NCI-H2081 treated with DMSO at 0.1 percent for 48 hours (cell line): ENCODE results near the gene CBY3.
"Not testable (repeated sequence)": the region's sequence is repeated elsewhere in the genome, so short reads cannot be mapped to it uniquely, and the experiment has no call there.

ENCODE experiments used
- DNase-seq: peaks from one replicate; lab custom pipeline; 2025; lab: John Stamatoyannopoulos, UW

Gene CBY3

DNA sequence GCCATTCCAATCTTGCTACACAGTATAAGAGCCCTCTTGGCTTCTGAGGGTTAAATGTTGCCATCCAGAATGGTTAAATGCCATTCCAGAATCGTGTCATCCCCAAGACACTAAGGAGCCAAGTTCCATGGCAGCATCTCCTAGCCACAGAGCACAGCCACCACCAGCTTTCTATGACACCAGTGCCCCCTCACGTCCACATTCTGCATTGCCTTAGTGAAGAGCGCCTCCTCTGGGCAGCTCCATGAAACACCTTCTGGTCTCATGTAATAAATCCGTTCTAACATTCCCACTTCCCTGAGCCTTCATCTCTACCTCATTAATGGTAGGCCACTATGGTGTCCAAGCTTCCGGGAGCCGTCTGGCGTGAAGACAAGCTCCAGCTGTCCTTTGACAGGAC is 12.4 kb downstream of the CBY3 start:
- DNase-seq: no peak

DNA sequence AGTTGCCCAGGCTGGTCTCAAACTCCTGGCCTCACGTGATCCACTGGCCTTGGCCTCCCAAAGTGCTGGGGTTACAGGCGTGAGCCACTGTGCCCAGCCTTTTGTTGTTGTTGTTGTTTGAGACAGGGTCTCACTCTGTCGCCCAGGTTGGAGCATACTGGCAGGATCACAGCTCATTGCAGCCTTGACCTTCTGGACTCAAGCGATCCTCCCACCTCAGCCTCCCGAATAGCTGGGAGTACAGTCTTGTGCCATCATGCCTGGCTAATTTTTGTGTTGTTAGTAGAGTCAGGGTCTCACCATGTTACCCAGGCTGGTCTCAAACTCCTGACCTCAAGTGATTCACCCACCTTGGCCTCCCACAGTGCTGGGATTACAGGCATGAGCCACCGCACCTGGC is 19.2 kb downstream of the CBY3 start:
- DNase-seq: not testable (repeated sequence)

DNA sequence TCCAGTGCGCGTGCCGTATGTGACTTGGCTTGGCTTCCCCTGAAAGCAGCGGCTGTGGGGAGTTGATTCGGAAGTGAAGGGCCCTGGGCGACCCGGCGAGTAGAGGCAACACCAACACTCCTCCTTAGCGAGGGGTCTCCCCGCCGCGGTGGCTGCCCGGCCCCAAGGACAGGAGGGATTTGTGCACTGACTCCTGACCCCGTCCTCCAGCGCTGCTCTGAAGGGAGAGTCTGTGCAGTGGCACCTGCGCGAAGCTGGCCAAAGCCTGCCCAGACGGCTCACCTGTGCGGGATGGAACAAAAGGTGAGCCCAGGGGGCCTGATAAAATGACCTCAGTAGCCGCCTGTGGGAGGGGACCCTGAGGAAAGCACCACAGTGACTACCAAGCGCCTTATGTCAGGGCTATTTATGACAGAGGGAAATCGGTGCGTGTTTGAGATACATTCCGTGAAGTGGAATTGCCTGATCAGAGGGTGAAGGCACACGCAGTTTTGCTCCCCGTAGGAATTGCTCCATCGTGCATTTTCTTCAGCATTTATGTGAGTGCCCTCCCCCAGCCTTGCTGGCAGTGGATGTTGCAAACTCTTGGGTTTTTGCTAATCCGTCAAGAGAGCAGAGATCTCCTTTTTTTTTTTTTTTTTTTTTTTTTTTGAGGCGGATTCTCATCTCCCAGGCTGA is 22.5 kb downstream of the CBY3 start:
- not testable (repeated sequence) for DNase-seq

DNA sequence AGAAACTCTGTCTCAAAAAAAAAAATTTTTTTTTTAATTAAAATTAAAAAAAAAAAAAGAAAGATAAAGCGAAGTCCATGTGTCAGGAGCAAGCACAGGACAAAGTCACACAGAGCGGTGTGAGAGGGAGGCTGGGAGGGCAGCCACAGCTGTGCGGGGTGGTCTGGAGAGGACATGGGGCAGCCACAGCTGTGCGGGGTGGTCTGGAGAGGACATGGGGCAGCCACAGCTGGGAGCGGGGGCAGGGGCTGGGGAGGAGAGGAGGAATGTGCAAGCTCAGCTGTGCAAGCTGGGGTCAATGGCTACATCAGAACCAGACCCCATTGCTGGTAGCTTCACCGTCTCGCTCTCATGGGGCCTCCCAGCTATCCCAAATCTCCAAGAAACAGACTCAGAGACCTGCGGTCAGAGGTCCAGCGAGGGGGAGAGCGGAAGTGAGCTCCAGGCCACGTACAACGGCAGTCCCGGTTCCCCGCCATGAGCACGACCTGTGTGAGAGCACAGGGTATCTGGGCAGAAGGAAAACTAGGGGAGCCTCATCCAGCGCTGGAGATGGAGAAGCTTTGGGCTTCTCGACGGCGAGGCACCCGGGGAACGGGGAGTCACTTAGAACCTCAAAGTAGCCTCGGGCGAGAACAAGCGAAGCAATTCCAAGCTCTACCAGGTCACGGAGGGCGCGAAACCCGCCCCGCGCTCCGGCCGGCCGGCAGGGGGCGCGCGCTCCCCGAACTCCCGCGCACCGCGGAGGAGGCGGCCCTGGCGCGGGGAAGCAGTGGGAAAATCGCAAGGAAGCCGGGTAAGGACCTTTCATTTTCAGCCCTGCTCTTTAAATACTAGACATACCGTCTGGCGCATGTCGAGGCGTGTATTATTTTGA is 23.3 kb downstream of the CBY3 start:
- DNase-seq: not testable (repeated sequence)

DNA sequence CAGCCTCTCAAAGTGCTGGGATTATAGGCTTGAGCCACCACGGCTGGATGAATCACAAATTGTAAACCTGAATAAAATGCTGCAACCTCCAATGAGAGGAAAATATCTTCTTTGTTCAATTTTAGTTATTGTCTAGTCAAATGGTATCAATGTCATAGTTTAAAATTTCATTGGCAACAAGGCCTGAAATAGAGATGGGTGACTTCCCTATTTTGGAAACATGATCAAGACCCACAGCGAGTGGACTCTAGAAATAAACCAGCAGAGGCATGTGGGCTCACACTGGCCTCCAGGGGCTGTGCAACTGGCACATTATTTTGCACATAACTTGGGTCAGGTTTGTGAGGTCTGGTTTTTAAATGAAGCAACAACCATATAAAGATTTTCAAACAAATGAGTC is 27.7 kb downstream of the CBY3 start:
- DNase-seq: not testable (repeated sequence)

DNA sequence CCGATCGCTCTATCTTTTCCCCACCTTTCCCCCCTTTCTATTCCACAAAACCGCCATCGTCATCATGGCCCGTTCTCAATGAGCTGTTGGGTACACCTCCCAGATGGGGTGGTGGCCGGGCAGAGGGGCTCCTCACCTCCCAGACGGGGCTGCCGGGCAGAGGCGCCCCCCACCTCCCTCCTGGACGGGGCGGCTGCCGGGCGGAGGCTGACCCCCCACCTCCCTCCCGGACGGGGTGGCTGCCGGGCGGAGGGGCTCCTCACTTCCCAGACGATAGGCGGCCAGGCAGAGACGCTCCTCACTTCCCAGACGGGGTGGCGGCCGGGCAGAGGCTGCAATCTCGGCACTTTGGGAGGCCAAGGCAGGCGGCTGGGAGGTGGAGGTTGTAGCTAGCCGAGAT is 30.6 kb downstream of the CBY3 start:
- not testable (repeated sequence) for DNase-seq

DNA sequence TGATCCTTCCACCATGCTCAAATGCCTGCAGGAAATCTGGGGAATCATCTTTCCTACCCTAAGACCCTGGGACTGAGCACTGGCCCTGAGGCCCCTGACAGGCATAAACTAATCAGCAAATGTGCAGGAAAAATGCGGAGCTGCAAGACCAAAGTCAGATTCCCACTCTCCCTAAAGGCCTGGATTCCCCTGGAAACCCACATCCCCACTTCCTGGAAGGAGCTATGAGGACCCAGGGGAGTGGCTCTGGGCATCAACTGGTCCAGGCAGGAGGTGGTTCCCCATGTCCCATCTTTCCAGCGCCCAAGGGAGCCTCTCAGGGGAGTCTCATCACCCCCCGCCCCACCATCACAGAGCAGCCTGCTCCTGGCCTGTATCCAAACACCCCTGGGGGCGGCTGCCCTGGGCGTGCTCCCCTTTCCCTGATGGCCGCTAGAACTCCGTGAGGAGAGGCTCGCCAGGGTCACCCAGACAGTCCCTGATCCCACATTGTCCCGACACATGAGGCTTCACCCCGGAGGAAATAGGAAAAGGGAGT is 31.6 kb downstream of the CBY3 start:
- DNase-seq: not testable (repeated sequence)

DNA sequence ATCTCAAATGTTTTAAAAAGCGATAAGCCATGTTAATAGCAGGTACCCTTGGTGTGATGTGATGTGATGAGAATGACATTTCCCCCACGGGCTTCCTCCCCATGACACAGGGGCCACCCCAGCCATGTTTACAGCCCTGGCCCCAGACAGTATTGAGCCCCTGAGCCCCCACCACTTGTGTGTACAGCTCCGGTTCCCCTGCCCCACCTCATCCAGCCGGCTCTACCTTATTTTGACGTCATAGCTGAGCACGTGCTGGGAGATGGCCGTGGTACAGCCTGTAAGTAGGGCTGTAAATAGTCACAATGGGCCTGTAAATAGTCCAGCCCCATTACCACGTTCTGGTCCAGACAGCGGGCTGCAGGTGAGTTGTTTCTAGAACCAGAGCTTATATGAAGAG is 32.4 kb downstream of the CBY3 start:
- no peak for DNase-seq

DNA sequence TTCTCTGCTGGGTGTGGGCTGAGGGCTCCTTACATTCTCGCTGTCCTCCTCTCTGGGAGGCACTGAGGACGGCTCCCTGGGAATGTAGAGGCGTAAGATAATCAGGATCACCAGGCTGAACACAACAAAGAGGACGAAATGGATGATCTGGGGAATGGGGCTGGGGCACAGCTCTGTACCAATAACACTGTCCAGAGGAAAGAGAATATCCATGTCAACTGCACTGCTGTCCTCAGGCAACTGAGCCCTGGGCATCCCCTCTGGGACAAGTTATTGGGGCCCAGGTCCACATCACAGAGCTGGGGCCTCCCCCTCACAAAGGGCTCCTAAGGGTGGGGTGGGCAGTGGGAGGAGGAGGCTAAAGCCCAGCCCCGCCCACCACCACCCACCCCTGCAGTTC is 36.1 kb downstream of the CBY3 start:
- DNase-seq: not testable (repeated sequence)

DNA sequence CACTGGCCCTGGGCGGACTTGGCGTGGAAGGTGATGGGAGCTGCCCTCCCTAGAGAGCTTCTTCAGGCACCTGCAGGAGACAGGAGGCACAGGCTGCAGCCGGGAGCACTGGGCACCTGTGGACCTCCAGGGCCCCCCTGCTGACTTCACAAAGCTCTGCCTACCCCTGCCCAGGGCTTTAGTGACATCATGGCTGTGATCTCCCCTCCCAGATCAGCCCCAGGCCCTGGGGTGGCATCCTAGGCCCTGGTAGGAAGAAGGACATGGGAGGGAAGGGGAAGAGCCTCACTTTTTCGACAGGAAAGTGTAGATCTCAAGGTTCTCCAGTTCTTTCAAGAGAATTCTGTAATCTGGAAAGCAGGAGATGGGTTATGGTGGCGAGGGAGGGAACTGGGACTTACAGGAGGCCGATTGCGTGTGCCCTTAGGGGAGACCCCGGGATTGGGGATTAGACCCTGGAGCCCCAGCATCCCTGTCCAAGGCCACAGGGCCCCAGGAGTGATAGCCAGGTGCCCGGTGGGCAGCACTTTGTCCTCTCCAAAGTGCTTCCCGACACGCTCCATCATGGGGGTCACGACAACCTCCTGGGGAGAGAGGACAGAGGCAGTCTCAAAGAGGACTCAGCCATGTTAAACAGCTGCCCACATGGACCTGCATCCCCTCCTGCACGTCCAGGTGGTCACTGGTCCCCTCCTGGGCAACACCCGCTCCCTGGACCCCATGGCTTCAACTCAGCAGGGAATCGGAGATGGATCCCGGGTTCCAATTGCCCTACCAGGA is 37.5 kb downstream of the CBY3 start:
- DNase-seq: not testable (repeated sequence)

DNA sequence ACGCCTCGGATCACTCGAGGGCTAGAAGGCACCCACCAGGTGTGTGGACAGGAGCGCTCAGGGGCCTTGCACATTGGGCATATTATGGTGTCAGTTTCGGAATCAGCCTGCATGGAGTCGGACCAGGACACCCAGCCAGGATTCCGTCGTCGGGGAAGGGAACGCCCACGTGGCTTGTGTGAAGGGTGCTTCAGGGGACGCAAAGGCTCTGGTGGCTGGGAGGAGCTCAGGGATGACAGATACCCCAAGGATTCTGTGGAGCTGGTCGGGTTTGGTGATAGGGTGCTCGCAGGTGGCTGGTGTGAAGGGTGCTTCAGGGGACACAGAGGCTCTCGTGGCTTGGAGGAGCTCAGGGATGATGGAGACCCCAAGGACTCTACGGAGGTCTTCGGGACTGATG is 38.2 kb downstream of the CBY3 start:
- DNase-seq: not testable (repeated sequence)

DNA sequence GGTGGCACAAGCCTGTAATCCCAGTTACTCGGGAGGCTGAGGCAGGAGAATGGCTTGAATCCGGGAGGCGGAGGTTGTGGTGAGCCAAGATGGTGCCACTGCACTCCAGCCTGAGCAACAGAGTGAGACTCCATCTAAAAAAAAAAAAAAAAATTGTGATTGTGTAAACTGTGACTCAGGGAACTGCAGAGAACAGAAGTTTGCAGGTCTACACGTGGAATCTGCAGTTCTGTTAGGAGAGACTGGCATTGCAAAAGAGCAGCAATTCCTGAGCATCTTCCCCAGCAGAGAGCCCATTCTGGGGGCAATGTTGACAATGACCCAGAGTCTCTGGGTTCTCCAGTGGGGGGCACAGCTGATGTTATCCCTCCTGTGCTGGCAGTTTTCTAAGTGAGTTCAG is 39.1 kb downstream of the CBY3 start:
- not testable (repeated sequence) for DNase-seq

DNA sequence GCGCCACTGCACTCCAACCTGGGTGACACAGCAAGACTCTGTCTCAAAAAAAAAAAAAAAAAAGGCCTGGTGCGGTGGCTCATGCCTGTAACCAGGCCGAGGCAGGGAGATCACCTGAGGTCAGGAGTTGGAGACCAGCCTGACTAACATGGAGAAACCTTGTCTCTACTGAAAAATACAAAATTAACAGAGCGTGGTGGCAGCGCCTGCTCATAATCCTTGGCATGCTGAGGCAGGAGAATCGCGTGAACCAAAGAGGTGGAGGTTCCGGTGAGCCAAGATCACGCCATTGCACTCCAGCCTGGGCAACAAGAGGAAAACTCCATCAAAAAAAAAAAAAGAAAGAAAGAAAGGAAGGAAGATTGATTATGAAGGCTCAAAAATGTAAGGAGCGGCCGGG is 41.5 kb downstream of the CBY3 start:
- not testable (repeated sequence) for DNase-seq

DNA sequence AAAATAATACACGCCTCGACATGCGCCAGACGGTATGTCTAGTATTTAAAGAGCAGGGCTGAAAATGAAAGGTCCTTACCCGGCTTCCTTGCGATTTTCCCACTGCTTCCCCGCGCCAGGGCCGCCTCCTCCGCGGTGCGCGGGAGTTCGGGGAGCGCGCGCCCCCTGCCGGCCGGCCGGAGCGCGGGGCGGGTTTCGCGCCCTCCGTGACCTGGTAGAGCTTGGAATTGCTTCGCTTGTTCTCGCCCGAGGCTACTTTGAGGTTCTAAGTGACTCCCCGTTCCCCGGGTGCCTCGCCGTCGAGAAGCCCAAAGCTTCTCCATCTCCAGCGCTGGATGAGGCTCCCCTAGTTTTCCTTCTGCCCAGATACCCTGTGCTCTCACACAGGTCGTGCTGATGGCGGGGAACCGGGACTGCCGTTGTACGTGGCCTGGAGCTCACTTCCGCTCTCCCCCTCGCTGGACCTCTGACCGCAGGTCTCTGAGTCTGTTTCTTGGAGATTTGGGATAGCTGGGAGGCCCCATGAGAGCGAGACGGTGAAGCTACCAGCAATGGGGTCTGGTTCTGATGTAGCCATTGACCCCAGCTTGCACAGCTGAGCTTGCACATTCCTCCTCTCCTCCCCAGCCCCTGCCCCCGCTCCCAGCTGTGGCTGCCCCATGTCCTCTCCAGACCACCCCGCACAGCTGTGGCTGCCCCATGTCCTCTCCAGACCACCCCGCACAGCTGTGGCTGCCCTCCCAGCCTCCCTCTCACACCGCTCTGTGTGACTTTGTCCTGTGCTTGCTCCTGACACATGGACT is 46.3 kb downstream of the CBY3 start:
- DNase-seq: not testable (repeated sequence)

DNA sequence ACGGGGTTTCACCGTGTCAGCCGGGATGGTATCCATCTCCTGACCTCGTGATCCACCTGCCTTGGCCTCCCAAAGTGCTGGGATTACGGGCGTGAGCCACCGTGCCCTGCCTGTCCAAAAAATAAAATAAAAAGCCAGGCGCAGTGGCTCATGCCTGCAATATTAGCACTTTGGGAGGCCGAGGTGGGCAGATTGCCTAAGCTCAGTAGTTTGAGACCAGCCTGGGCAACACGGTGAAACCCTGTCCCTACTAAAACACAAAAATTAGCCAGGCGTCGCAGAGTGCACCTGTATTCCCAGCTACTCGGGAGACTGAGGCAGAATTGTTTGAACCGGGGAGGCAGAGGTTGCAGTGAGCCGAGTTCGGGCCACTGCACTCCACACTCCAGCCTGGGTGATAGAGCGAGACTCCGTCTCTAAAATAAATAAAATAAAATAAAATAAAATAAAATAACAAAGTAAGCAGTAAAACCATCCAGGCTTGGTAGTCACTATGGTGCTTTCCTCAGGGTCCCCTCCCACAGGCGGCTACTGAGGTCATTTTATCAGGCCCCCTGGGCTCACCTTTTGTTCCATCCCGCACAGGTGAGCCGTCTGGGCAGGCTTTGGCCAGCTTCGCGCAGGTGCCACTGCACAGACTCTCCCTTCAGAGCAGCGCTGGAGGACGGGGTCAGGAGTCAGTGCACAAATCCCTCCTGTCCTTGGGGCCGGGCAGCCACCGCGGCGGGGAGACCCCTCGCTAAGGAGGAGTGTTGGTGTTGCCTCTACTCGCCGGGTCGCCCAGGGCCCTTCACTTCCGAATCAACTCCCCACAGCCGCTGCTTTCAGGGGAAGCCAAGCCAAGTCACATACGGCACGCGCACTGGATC is 47.1 kb downstream of the CBY3 start:
- not testable (repeated sequence) for DNase-seq
